Measurements from ENCODE around the gene TSPO2.
A peak's percentile ranks its signal among the peaks of the same experiment; 100 is the strongest.

DNA sequence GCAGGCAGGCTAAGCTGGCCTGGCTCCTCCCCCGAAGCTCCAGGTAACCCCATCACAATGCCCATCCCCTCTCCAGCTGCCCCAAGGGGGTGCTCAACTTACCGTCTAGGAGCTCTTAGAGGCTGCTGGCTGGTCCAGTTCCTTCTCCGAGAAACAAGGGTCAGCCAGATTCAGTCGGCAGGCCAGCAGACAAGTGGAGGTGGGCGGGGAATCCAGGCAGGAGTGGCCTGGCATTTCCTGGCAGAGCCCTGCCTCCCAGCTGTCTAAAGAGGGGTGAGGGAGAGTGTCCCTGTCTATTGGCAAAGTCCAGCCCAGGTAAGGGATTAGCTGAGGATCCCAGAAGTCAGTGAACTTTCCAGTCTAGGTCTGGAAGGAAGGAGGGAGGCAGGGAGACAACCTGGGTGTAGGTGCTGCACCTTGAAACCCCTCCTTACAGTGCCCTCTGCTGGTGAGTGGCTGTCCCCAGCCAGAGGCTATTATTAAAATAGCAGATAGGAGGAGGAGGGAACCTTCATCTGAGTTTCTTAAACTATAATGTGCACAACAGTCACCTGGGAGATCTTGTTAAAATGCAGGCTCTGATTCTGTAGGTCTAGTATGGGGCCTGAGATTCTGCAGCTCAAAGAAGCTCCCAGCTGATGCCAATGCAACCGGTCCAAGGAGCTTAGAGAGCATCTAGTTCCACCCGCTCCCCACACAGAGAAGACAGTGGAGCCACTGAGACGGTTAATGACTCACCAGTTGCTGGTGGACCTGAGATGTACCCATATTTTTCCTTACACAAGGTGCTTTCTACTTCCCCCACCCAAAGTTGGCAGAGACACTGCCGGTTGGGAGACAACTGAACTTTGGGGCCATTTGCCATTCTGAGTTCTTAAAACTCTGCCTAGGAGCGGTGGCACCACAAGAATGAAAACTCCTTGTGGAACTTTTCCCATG, 2.9 kb upstream of the TSPO2 start, which contains the start of gene UNC5CL:
- TF ChIP-seq EZH2 (IDR thresholded peaks at IDR 0.05; ENCODE audit: borderline replicate concordance, low read depth, low read length, poor library complexity, severe bottlenecking): no peak
- TF ChIP-seq, protein P1, sequence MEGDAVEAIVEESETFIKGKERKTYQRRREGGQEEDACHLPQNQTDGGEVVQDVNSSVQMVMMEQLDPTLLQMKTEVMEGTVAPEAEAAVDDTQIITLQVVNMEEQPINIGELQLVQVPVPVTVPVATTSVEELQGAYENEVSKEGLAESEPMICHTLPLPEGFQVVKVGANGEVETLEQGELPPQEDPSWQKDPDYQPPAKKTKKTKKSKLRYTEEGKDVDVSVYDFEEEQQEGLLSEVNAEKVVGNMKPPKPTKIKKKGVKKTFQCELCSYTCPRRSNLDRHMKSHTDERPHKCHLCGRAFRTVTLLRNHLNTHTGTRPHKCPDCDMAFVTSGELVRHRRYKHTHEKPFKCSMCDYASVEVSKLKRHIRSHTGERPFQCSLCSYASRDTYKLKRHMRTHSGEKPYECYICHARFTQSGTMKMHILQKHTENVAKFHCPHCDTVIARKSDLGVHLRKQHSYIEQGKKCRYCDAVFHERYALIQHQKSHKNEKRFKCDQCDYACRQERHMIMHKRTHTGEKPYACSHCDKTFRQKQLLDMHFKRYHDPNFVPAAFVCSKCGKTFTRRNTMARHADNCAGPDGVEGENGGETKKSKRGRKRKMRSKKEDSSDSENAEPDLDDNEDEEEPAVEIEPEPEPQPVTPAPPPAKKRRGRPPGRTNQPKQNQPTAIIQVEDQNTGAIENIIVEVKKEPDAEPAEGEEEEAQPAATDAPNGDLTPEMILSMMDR (conservative IDR thresholded peaks at IDR 0.05; ENCODE audit: low read depth, low read length): peak; percentile 93
